GM12873 (cell line): ENCODE data around the gene SYNE2.

Experiments used
- TF ChIP-seq, protein P1 (sequence below): IDR thresholded peaks from 2 replicates; pipeline ENCODE4 v1.5.1; 2012; ENCODE audit warnings: low read depth, mild to moderate bottlenecking, moderate library complexity, low read length, control low read depth; ENCODE audit not compliant: insufficient read depth; ENCODE audit errors: missing control alignments

The SYNE2 gene

DNA sequence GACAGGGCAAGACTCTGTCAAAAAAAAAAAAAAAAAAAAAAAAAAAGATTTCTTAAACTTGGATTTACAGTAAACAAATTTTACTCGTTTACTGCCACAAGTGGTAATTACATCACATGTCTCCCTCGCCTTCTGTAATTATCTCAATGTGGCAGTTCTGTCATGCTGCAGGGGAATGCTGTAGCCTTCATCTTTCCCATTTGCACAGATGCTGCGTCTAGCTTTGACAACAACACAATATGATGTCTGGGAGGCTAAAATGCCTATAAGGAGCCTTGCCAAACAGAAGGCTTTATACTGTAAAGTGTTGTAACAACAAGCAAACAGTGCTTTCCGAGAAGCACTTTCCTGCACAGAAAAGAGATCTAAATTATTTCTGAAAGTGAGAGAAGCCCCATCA is 392.7 kb downstream of the SYNE2 start:
- TF ChIP-seq, protein P1, sequence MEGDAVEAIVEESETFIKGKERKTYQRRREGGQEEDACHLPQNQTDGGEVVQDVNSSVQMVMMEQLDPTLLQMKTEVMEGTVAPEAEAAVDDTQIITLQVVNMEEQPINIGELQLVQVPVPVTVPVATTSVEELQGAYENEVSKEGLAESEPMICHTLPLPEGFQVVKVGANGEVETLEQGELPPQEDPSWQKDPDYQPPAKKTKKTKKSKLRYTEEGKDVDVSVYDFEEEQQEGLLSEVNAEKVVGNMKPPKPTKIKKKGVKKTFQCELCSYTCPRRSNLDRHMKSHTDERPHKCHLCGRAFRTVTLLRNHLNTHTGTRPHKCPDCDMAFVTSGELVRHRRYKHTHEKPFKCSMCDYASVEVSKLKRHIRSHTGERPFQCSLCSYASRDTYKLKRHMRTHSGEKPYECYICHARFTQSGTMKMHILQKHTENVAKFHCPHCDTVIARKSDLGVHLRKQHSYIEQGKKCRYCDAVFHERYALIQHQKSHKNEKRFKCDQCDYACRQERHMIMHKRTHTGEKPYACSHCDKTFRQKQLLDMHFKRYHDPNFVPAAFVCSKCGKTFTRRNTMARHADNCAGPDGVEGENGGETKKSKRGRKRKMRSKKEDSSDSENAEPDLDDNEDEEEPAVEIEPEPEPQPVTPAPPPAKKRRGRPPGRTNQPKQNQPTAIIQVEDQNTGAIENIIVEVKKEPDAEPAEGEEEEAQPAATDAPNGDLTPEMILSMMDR: no peak

DNA sequence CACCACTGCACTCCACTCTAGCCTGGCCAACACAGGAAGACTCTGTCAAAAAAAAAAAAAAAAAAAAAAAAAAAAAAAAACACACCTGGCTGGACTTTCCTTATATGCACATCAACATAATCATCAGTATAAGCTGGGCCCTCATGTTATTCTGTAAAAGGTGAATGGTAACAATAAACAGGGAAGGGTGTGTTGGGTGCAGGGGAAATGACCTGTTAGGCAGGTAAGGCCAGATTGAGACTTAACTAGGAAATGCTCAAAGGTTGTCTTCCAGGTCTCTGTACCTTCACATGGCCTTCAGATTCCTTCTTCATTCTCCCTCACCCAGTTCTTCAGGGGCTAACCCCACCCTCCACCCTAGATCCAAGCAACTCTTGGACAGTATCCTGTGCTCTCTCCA is 393.9 kb downstream of the SYNE2 start:
- TF ChIP-seq, protein P1: no peak

DNA sequence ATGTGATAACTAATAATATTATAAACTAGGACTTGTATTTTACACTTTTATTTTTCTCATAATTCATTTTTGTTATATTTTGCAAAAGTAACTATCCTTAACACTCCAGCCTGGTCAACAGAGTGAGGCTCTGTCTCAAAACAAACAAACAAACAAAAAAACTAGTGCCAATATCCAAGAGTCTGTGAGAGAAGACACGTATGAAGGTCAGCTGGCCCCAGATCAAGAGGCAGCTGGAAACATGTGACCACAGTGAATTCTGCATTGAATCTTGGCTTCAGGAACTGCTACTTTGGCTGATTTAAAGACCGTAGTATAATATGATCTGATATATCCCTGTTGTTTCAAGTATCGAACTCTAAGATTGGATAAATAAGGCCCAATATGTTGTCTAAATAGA is 394.4 kb downstream of the SYNE2 start:
- TF ChIP-seq, protein P1: no peak

DNA sequence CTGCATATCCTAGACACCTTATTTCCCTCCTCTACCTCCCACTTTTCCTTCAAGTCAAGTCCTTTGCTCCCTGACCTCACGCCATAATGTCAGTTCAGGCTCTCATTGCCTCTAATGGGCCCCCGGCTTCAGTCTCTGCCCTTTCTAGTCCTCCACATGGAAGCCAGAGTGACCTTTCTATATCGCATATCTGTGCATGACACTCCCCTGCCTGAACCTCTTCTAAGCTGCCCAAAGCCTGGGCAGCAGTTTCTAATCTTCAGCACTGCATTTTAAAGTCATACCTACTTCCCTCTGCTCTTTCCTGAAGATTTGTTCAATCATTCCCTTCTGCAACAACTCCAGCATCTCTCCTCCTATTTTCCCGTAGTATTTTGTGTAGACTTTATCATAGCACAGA is 395.9 kb downstream of the SYNE2 start:
- TF ChIP-seq, protein P1: no peak

DNA sequence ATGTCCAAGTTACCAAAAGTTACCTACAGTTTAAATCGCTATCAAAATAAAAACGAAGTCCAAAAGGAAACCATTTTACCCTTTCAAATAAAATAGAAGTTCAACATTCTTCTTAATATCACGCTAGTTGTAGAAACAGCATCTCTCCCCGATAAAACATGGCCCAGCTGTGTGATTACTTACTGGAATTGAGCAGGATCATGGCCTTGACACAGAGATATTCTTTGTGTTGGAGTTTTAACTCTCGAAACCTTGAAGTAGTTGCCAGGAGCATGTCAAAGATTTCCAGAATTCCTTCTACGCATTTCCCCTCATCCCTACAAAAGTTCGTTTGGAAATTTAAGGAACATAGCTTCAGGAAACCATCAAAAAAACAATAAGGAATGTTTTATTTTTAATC is 396.6 kb downstream of the SYNE2 start:
- TF ChIP-seq, protein P1: no peak

DNA sequence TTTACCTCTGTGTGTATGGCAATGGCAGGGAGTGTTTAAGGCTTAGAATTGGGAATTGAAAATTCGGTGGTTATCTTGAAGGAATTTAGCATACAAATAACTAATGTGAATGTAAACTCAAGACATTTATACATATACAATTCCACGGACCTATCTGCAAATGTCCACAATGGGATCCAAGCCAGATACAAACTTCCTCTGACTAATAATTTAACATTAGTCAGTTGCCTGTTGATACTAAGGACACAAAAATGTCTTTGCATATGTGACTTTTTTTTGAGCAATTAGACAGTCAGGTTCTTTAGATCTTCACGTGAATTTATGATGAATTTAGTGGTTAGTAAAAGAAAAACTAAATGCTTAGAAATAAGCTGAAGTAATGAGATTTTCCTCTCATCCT is 400.9 kb downstream of the SYNE2 start:
- TF ChIP-seq, protein P1: no peak

DNA sequence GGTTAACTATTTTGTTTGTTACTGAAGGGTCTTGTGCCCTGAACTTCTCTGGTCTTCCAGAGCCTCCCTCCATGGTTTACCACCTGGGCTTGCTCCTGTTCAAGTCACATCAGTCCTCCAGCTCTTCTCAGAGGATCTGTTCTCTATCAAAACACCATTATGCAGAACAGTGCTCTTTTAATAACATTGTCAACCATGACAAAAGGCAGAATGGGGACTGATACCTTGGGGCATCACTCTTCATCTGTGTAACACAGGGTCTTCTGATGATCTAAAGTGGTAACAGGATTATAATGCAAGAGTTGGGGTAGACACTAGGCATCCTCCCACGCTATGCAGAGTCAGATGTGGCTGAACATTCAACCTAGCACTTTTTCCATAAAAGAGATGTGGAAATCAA is 403.0 kb downstream of the SYNE2 start:
- TF ChIP-seq, protein P1: no peak
